Measurements from ENCODE around the gene NR2E3.

NR2E3 gene

DNA sequence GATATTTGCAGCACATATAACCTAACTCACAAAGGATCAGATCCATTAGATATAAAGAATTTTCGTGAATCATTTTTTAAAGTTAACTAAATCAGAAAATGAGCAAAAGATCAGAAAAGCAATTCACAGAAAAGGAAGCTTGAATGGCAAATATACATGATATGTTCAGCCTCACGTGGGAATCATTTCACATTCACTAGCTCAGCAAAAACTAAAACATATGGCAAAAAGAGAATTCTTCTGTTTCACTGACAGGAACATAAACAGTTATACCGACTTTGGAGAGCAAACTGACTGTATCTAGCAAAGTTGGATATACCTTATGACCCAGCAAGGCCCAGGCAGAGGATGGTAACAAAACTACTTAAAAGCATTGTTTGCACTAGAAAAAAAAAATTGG is 34.0 kb upstream of the NR2E3 start:
- TF ChIP-seq, protein P1, sequence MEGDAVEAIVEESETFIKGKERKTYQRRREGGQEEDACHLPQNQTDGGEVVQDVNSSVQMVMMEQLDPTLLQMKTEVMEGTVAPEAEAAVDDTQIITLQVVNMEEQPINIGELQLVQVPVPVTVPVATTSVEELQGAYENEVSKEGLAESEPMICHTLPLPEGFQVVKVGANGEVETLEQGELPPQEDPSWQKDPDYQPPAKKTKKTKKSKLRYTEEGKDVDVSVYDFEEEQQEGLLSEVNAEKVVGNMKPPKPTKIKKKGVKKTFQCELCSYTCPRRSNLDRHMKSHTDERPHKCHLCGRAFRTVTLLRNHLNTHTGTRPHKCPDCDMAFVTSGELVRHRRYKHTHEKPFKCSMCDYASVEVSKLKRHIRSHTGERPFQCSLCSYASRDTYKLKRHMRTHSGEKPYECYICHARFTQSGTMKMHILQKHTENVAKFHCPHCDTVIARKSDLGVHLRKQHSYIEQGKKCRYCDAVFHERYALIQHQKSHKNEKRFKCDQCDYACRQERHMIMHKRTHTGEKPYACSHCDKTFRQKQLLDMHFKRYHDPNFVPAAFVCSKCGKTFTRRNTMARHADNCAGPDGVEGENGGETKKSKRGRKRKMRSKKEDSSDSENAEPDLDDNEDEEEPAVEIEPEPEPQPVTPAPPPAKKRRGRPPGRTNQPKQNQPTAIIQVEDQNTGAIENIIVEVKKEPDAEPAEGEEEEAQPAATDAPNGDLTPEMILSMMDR (conservative IDR thresholded peaks at IDR 0.05; ENCODE audit: low read depth, low read length), result no peak
- H3K4me3 ChIP-seq (ENCODE audit: low read depth, low read length), result no peak overlapping the region
- DNase-seq (ENCODE audit: low read depth), result no peak

GRCh38 chr15:71777216-71777943 is 33.0 kb upstream of the NR2E3 start:
- DNase-seq (ENCODE audit: low read depth), result no peak
- no peak overlapping the region for H3K4me3 ChIP-seq (ENCODE audit: low read depth, low read length)
- TF ChIP-seq, protein P1 (conservative IDR thresholded peaks at IDR 0.05; ENCODE audit: low read depth, low read length), result no peak

DNA sequence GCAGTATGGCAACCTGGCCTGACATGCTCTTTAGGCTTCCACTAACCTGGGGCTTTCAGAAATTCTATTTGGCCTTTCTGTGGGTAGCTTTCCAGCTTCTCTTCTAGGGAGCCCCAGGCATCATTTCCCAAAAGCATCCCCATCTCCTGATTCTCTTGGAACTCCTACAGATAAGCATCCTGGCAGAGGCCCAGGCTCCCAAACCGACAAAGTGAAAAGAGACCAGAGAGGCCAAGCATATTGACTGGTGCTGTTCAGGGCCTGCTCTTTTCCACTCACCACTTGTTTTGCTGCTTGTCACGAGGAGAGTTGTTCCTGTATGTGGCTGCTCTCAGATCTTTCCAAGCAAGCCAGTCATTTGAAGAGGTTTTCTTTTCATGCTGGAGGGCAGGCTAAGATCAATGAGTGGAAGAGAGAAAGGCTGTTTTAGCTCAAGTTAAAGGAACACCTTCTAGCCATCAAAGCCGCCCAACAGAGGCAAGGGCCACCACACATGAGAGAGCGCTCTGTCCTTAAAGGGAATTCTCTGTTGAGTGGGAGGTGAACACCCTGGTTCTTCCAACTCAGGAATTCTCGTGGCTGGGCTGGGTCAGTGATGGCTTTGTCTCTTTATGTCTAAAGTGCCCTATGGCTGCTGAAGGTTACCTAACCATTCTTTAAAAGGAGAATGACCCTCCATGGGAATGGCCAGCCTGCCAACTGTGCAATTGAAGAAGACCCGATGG is 31.1 kb upstream of the NR2E3 start:
- TF ChIP-seq, protein P1 (conservative IDR thresholded peaks at IDR 0.05; ENCODE audit: low read depth, low read length), result no peak
- no peak overlapping the region for H3K4me3 ChIP-seq (ENCODE audit: low read depth, low read length)
- no peak for DNase-seq (ENCODE audit: low read depth)

- peak overlapping the region; percentile 30 for H3K4me3 ChIP-seq (ENCODE audit: low read depth, low read length)
- TF ChIP-seq, protein P1 (conservative IDR thresholded peaks at IDR 0.05; ENCODE audit: low read depth, low read length), result peak; percentile 80
- peak; percentile 83 for DNase-seq (ENCODE audit: low read depth)
Observed at GRCh38 chr15:71780115-71780976, 30.0 kb upstream of the NR2E3 start.

- peak; percentile 55 for DNase-seq (ENCODE audit: low read depth)
- no peak overlapping the region for H3K4me3 ChIP-seq (ENCODE audit: low read depth, low read length)
- TF ChIP-seq, protein P1 (conservative IDR thresholded peaks at IDR 0.05; ENCODE audit: low read depth, low read length), result no peak
Observed at GRCh38 chr15:71781179-71781964, 29.0 kb upstream of the NR2E3 start.

DNA sequence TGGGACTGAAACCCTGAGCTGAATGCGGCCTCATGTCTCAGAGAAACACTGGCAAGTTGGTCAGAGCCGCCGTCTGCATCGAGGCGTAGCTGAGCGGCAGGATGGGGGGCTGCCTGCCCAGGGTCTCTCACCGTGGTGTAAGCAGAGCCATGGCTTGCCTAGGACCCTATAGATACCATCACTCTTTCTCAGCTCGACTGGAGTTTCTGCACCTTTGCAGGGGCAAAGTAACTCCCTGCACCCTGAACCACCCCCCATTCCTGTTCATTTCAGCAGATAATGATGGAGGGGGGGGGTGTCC is 28.4 kb upstream of the NR2E3 start:
- H3K4me3 ChIP-seq (ENCODE audit: low read depth, low read length), result no peak overlapping the region
- DNase-seq (ENCODE audit: low read depth), result no peak
- TF ChIP-seq, protein P1 (conservative IDR thresholded peaks at IDR 0.05; ENCODE audit: low read depth, low read length), result no peak

Measured in choroid plexus epithelial cell (primary cell).